NCI-H2171 (cell line): ENCODE data around the gene RILPL1.
A peak's percentile ranks its signal among the peaks of the same experiment; 100 is the strongest.
"Not testable (repeated sequence)": the region's sequence is repeated elsewhere in the genome, so short reads cannot be mapped to it uniquely, and the experiment has no call there.

Source experiments
- DNase-seq: peaks from one replicate; lab custom pipeline; 2025; lab: John Stamatoyannopoulos, UW

The RILPL1 gene

DNA sequence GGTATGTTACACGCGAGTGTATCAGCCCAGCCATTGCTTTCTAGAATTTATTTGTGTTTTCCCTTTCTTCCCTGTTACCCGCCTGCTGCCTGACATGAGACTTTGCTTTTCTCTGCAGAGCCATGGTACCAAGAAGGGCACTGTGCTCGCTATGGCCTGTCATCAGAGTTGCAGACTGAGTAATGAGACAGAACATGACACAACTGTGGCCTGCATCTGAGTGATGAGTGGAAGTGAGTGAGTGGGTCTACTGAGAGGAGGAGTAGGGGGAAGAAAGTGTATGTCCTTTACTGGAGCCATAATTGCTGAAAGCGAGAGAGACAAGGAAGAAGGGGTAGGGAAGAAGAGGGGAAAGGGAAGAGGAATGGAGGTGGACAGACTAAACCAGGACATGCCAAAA, 2.9 kb downstream of the RILPL1 start:
- DNase-seq = no peak

DNA sequence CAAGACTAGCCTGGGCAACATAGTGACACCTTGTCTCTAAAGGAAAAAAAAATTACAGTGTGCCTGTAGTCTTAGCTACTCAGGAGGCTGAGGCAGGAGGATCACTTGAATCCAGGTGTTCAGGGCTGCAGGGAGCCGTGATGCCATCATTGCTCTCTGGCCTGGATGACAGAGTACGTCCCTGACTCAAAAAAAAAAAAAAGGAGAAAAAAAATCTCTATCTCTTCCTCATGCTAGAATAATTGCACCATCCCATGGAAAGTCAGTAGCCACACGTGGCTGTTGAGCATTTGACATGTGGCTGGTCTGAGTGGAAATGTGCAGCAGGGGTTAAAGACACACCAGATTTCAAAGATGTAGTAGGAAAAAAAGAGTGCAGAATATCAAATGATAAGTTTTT, 3.8 kb downstream of the RILPL1 start:
- DNase-seq = no peak

DNA sequence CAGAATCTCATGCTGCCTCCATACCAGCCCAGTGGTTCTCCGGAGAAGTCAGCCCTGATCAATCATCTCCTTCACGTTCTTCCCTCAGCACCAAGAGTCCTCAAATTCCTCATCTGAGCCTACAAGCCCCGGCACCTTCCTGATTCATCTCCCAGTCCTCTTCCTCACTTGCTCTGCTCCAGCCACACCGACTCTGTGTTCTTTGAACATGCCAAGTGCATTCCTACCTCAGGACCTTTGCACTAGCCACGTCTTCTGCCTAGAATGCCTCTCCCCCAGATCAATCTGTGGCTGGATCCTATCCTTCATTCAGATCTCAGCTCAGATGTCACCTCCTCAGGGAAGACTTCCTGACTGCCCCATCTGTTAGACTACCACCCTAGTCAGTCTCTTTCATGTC, 4.7 kb downstream of the RILPL1 start:
- no peak for DNase-seq

DNA sequence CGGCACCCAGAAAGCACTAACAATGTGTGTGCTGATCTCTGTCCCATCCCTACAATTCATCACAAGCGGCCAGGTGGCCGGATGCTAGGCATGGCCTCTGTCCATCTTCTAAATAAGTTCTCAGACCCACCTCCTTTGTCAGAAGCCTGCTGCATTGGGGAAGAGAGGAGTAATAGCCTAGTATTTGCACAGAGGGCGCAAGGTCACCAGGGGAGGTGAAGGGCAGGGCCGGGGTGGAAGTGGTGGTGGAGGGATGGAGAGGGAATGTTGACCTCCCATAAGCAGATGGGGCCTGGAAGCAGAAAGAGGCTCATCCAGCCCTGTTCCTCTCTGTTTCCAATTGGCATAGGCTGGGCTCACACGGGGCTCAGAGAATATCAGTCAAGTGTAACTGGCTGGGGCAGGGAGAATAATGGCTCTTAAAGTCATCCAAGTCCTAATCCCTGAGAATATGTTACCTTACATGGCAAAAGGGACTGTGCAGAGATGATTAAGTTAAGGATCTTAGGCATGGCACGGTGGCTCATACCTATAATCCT, 6.9 kb downstream of the RILPL1 start:
- no peak for DNase-seq

DNA sequence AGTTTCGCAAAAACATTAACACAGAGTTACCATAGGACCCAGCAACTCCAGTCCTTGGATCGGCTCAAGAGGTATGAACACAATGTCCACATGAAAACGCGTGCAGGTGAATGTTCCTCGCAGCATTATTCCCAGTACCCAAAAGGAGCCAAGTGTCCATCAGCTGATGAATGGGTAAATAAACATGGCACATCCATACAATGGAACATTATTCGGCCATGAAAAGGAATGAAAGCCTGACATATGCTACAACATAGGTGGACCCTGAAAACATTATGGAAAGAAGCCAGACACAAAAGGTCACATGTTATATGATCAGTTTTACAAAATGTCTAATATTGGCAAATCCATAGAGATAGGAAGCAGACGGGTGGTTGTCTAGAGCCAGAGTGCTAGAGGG, 9.1 kb downstream of the RILPL1 start:
- no peak for DNase-seq

DNA sequence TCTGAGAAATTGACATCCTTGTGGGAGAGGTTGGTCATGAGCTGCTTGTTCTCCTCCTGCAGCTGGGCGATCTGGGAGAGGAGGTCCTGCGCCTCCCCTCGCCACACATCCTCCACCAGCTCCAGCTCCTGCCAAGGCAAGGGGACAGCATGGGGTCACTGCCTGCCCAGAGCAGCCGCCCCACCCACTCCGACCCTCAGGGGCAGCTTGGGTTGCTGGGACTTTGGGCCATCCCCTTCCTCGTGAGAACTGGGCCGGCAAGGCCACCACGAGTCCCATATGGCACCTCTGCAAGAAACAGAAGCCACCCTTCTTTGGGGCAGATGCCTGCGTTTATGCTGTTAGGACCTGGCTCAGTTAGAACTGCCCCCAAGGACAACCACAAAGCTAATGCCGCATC, 10.0 kb downstream of the RILPL1 start:
- DNase-seq = no peak

DNA sequence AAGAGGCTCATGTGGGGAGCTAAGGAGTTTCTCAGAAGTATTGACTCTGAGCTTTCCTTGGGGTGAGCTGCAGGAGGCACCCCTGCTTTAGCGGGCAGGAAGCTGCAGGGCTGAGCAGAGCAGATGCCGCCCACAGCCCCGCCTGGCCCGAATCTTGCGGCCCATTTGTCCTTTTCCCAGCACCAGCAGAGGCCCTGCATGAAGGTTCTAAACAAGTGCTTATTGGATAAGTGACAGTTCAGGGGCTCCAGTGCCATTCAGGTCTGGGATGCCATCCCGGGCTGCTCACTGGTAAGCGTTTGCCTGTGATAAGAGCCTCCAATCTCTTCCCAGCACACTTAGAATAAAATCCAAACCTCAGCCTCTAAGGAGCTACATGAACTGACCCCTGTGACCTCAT, 11.4 kb downstream of the RILPL1 start:
- DNase-seq = no peak

DNA sequence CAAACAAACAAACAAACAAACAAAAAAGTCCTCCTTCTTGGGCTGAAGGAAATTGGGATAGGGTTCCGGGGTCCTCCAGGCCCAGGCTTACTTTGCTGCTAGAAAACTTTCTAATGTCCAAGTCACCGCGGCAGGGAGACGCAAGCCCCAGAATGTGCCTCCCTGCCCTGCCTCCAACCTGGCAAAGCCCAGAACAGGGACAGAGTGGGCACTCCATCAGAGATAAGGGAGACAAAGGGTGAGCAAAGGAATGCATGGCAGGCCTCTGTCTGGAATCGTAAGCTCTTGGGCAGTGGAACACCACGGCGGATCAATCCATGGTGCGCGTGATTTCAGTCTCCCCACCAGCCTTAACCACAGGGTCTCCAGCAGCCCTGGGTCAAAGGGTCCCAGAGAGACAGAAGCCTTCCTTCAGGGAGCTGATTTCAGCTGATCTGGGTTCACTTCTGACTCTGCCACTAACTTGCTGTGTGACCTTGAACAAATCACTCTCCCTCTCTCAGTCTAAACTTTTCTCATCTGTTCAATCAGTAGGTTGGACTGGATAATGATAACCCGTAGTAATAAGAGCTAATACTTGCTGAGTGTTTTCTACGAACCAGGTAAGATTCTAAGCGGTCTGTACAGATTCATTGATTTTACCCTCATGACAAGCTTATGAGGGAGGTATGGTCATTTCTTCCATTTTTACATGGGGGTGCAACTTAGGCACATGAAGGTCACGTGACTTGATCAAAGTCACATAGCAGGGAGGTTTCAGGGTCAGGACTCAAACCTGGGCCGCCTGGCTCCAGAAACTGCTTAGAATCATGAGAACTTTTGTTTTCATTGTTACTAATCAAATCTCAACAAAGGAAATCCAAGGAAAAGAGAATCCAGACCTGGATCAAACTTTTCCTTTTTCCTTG, 12.7 kb downstream of the RILPL1 start:
- DNase-seq = no peak

DNA sequence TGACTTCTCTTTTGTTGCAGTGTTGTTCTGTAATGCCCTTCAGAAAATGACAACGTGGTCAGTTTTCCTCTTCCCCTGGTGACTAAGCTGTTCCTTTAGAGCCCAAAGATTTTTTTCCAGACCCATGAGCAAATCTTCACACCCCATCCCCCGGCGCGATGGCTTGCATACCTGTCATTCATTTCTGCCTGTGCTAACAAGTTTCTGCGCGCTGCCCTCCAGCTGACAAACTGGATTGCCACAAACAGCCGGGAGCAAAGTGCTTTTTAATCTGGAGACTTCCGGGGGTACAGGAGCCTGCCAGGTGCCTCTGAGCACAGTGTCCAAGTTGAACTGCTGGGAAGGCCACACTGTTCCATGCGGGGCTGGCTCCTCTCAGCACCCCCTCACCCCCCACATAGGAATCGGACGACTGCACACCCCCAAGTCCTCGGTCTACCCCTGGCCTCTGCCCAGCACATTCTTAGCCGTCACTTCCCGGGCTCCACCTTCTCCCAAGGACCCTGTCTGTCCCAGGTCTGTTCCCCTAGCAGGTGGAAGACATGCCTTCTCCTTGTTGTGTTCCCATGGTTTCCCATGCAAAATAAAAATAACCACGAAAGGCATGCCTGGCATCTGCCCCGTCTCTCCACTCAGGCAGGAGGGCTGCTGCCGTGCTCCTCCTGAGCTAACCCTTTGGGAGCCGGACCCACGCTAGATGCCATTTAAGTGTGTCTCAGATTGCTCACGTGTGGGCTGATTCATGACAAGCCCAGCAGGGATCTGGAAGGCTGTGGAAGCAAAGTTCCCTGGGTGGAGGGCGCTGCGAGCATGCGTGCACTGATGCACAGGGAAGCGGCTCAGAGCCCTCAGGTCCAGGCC, 14.1 kb downstream of the RILPL1 start:
- peak; percentile 49 for DNase-seq

DNA sequence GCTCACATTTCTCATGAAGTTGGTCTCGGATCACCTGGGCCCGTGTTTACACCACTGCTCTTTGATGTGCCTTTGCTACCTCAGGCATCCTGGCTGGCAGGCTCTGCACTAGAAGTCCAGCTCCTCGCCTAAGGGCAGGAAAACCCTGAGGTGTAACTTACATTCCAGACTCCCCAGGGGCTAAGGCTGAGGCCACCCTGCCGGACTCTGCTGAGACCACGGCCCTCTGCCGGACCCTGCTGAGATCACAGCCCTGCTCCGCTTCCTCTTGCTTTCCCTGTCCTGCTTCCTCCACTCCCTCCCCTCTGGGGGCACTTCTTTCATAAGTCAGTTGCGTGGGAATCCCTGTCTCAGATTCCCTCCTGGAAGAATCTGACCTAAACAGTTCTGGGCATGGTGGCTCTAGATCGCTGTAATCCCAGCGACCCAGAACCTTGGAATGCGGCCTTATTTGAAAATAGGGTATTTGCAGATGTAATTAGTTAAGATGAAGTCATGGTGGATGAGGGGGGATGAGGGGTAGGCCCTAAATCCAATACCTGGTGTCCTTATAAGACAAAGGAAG, 17.2 kb downstream of the RILPL1 start:
- no peak for DNase-seq

DNA sequence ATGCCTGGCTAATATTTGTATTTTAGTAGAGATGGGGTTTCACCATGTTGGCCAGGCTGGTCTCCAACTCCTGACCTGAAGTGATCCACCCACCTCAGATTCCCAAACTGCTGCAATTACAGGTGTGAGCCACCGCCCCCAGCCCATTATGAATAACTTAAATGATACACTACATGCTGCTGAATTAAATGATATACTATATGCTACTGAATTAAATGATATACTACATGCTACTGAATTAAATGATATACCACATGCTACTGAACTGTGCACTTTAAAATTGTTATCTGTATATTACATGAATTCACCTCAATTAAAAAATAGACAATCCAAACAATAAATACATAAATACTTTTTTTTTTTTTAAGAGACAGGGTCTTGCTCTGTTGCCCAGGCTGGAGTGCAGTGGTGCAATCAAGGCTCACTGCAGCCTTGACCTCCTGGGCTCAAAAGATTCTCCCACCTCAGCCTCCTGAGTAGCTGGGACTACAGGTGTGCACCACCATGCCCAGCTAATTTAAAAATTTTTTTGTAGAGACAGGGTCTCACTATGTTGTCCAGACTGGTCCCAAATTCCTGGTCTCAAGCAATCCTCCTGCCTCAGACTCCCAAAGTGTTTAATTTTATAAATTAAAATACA, 18.8 kb downstream of the RILPL1 start:
- not testable (repeated sequence) for DNase-seq

DNA sequence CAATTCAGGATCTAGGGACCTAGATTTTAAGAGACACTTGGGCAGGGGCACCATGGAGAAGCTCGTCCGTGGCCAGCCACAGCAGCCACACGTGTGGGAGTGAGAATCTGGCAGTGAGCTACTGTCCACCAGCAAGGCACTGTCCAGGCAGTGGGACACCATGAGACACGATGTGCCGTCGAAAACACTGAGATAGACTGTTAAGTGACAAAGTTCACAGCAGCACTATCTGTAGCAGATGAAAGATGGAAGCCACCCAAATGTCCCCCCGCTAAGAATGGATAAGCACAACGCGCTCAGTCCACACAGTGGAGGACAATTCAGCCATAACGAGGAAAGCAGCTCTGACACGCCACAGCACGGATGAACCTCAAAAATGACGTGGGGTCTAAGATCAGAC, 19.7 kb downstream of the RILPL1 start:
- no peak for DNase-seq

DNA sequence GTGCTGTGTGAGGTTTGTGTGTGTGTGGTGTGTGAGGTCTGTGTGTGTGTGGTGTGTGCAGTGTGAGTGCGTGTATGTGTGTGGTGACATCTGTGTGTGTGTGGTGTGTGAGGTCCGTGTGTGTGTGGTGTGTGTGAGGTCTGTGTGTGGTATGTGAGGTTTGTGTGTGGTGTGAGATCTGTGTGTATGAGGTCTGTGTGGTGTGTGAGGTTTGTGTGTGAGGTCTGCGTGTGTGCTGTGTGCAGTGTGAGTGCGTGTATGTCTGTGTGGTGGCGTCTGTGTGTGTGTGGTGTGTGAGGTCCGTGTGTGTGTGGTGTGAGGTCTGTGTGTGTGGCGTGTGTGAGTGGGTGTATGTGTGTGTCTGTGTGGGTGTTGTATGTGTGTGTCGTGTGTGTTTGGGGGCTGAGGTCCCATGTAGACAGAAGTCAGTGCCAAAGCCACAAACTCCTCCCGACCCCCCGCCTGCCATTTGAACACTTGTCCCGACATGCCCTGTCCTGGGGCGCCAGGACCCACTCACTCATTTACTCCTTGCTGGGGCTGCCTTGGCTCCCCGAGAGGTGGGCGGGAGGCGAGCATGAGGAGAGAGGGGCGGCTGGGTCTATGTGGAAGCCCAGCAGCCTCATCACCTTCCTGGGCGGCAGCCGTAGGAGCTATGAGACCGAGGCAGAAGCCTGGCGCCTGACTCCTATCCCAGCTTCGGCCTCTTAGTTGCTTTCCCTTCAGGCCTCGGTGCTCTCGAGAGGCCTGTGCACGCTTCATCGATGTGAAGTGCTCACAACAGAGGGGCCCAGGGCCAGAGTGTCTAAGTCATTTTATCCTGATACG, 20.5 kb downstream of the RILPL1 start:
- no peak for DNase-seq

DNA sequence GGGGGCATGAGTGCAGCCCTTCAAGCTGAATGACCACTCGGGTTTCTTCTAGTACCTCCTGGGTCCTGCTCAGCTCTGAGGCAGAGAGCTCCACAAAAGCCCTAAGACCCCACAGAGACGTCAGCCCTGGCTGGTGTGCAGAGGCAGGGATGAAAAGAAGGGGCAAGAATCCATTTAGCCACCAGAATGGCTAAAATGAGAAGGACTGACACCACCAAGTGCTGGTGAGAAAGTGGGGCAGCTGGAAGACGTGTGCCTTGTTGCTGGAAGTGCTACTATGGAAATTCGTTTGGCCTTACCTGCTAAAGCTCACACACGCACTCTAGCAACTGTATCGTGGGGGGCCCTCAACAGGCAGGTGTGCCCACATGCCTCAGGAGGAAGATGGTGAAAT, 26.7 kb downstream of the RILPL1 start:
- DNase-seq = no peak

DNA sequence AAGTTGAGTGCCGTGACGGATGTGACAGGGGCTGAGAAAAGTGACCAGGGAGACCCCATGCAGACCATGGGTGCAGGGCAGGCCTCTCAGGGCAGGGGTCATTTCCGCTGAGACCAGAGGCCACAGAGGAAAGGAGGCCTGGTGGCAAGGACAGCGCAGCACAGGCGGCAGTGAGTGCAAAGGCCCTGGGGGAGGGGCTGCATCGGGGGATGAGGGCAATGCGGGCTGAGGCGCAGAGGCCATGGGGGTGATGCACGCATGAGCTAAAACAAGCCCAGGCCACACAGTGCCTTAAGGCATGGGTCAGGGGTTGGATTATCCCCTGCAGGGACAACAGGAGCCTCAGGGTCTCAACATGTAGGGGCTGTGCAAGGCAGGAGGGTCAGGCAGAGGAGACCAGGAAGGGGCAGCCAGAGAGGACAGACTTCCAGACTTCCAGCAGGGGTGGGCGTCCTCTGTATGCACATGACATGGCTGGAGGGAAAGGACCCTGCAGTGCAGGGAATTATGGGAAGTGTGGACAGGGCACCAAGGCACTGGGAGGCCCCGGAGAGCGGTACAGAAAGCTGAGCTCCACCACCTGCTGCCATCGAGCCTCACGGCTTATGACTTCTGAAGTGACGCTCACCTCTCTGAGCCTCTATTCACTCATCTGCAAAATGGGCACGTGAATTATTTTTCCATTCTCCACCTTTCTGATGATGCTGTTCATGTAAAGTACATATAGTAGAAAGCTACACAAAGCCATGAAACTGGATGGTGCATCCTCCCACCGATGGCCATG, 27.3 kb downstream of the RILPL1 start:
- DNase-seq = no peak

DNA sequence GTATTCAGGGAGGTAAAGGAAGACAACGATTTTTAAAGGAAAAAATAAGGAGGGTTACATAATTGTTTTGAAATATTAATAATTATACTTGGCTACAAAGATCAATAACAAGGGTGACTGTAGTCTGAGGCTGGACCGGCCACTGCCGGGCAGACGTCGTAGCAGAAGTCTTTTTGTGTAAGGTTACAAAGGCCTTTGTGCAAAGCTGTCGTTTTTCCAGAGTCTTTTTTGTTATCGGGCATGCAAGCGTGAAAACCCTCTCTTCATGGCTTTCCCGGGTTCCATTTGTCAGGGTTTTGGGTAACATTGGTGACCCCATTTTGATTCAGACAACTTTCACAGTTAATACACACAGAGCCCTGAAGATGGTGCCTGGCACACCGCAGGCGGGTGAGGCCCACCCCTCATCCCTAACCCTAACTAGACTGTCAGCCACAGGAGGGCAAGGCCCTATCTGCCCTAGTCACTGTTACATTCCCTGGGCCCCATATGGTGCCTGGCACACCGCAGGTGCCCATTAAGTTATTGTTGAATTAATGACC, 31.3 kb downstream of the RILPL1 start:
- no peak for DNase-seq

DNA sequence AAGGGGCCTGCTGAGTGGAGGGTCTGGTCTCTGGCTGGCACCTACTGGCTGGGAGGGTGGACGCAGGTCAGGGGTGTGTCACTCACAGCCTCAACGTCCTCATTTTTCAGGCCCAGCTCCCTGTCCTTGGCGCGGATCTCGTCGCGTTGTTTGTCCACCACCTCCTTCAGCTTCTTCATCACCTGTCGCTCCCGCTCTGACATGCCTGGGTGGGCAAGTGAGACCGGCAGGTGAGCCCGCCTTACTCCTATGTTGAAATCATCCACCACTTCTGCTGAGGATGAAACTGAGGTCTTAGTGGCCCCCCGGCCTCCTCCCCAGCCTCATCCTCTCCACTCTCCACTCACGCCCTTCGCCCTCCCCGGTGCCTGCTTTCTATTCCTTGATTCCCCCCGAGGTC, 34.2 kb downstream of the RILPL1 start:
- no peak for DNase-seq

DNA sequence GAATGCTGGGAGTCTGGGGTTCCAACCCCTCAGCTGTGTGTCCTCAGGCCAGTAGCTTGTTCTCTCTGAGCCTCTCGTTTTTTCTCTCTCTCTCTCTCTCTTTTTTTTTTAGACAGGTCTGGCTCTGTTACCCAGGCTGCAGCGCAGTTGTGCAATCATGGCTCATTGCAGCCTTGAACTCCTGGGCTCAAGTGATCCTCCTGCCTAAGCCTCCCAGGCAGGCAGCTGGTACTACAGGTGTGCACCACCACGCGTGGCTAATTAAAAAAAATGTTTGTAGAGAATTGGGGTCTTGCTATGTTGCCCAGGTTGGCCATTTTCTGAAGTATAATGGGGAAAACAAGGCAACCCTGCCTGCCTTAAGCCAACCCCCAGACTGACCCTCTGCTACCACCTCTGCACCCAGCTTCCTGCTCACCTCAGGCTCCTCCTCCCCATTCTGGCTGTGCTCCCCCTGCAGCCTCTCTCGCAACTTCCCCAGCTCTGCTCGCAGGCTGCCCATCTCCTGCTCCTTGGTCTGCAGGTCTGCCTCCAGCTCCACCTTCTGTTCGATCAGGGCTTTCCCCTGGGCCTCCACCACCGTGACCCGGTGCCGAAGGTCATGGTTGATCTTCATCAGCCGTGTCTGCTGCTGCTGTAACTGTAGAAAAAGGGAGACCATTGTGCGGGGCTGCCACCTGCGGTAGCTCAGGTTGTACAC, 35.2 kb downstream of the RILPL1 start:
- no peak for DNase-seq

DNA sequence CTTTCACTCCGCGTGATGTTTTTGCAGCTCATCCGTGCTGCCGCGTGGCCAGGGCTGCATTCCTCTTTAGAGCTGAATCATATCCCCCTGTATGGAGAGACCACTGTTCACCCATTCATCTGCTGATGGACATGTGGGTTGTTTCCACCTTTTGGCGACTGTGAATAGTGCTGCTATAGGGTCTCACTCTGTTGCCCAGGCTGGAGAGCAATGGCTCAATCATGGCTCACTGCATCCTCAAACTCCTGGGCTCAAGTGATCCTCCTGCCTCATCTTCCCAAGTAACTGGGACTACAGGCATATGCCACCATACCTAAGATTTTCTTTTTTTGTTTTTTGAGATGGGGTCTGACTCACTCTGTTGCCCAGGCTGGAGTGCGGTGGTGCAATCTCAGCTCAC, 36.5 kb downstream of the RILPL1 start:
- no peak for DNase-seq
